NB4 (cell line): ENCODE measurements around the gene NCCRP1.

Source experiments
- CTCF ChIP-seq: IDR thresholded peaks from one replicate; pipeline ENCODE4 v1.5.1; 2012; ENCODE audit warnings: low read depth, low read length
- MYC ChIP-seq: IDR thresholded peaks from 2 replicates; pipeline ENCODE4 v1.6.1; 2011; ENCODE audit warnings: low read depth, low read length
- POLR2A ChIP-seq: IDR thresholded peaks from 2 replicates; pipeline ENCODE4 v1.6.1; 2011; ENCODE audit warnings: mild to moderate bottlenecking; ENCODE audit not compliant: insufficient read length; ENCODE audit errors: extremely low read depth

DNA sequence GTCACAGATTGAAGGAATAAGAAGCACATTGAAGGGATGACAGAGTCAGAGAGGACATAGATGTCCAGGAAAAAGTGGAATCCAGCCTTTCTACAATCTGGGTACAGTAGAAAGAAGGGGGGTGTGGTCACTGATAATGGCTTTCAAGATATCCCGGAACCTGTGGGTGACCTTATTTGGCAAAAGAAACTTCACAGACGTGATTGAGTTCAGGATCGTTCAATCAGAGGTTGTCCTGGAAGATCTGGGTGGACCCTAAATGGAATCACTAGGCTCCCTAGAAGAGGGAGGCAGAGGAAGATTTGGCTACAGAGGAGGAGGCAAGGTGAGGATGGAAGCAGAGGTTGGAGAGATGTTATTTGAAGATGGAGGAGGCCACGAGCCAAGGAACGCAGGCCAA, 20.3 kb downstream of the NCCRP1 start:
- no peak for TF ChIP-seq POLR2A
- no peak for TF ChIP-seq CTCF
- TF ChIP-seq MYC = no peak
